Raji (cell line): ENCODE data around the gene MINDY2.

Source experiments
- POLR2A ChIP-seq: IDR thresholded peaks from 2 replicates; pipeline ENCODE4 v1.6.1; 2011; ENCODE audit warnings: low read depth, low read length, control low read depth; ENCODE audit not compliant: insufficient read depth

Gene MINDY2

DNA sequence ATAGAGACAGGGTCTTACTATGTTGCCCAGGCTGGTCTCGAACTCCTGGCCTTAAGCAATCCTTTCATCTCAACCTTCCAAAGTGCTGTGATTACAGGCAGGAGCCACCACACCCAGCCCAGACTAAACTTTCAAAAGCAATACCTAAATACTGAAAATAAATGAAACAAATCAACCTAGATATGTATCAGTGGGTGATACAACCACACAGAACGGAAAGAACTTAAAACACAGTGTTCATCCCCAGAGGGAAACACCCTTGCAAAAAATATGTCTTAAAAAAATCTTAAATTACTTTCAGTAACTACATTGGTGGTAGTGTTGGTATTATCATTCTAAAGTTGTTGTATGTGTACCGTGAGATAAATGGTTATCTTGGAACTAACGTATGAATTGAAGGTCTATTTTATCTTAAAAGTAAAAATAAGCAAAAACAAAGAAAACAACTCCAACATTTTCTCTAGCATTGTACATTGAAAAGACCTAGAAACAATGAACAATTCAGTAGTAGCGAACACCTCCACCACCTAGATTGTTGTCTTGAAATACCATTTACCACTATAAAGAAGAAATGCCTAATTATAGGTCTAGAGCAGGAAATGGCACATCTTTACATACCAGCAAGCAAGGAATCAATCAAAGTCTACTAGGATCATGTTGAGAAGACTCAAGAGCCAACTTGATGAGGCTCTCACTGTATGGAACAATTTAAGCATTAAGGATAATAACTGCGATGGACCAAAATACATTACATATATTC lies 137.6 kb downstream of the MINDY2 start:
- no peak for TF ChIP-seq POLR2A

DNA sequence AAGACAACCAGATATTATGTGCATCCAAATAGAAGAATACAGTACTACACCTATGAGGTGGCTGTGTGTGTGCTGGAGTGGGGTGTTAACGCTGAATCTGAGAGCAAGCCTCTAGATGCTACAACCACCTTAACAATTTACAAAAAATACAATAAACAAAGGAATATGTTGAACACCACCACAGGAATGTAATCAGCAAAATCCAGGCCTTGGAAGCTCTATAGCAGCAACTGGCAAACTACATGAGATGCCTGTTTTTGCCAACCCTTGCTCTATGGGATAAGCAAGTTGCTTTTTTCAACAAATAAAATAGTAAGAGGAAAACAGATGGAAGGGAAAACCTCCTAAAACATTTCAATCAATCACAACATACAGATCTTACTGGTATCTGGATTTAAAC lies 138.5 kb downstream of the MINDY2 start:
- TF ChIP-seq POLR2A, result no peak

GRCh38 chr15:58910456-58910855 lies 139.4 kb downstream of the MINDY2 start:
- no peak for TF ChIP-seq POLR2A
